ENCODE measurements around the gene WDR36. TPM values are rescaled to one million over a fixed set of nuclear protein-coding genes. Genes with fewer than 3 reads are reported as not detected.

The WDR36 gene
- total RNA-seq, 1 donor from 2014 or later = 17.6 TPM

- Mint-ChIP-seq H3K9me3 (ENCODE audit: low read depth) (peaks cover 6% of the 10 kb centered on the region), H3K27ac (ENCODE audit: unreplicated experiment) (no peak overlapping the region), H3K36me3 (ENCODE audit: low read depth) (no peaks in the 10 kb centered on the region), H3K4me3 (ENCODE audit: unreplicated experiment) (no peak overlapping the region), H3K4me1 (ENCODE audit: low read depth) (no peaks in the 10 kb centered on the region), H3K27me3 (ENCODE audit: low read depth) (peaks cover 27% of the 10 kb centered on the region)
- no peak for DNase-seq (ENCODE audit: low spot score)
- TF ChIP-seq, protein P1, sequence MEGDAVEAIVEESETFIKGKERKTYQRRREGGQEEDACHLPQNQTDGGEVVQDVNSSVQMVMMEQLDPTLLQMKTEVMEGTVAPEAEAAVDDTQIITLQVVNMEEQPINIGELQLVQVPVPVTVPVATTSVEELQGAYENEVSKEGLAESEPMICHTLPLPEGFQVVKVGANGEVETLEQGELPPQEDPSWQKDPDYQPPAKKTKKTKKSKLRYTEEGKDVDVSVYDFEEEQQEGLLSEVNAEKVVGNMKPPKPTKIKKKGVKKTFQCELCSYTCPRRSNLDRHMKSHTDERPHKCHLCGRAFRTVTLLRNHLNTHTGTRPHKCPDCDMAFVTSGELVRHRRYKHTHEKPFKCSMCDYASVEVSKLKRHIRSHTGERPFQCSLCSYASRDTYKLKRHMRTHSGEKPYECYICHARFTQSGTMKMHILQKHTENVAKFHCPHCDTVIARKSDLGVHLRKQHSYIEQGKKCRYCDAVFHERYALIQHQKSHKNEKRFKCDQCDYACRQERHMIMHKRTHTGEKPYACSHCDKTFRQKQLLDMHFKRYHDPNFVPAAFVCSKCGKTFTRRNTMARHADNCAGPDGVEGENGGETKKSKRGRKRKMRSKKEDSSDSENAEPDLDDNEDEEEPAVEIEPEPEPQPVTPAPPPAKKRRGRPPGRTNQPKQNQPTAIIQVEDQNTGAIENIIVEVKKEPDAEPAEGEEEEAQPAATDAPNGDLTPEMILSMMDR (IDR thresholded peaks at IDR 0.05) = no peak
Observed at GRCh38 chr5:111170279-111170678, 78.1 kb downstream of the WDR36 start.

- H3K27me3 Mint-ChIP-seq (ENCODE audit: low read depth) = peaks cover 28% of the 10 kb centered on the region
- H3K9me3 Mint-ChIP-seq (ENCODE audit: low read depth) = peaks cover 6% of the 10 kb centered on the region
- no peak overlapping the region for H3K27ac Mint-ChIP-seq (ENCODE audit: unreplicated experiment)
- no peaks in the 10 kb centered on the region for H3K36me3 Mint-ChIP-seq (ENCODE audit: low read depth)
- H3K4me1 Mint-ChIP-seq (ENCODE audit: low read depth) = no peaks in the 10 kb centered on the region
- no peak overlapping the region for H3K4me3 Mint-ChIP-seq (ENCODE audit: unreplicated experiment)
- TF ChIP-seq, protein P1 (IDR thresholded peaks at IDR 0.05) = no peak
- no peak for DNase-seq (ENCODE audit: low spot score)
Observed at GRCh38 chr5:111172504-111172903, 80.4 kb downstream of the WDR36 start.

GRCh38 chr5:111173476-111173875, 81.3 kb downstream of the WDR36 start:
- H3K9me3 Mint-ChIP-seq (ENCODE audit: low read depth) = peaks cover 3% of the 10 kb centered on the region
- H3K27me3 Mint-ChIP-seq (ENCODE audit: low read depth) = peaks cover 33% of the 10 kb centered on the region
- TF ChIP-seq, protein P1 (IDR thresholded peaks at IDR 0.05) = no peak
- H3K4me1 Mint-ChIP-seq (ENCODE audit: low read depth) = no peaks in the 10 kb centered on the region
- H3K27ac Mint-ChIP-seq (ENCODE audit: unreplicated experiment) = no peak overlapping the region
- no peak for DNase-seq (ENCODE audit: low spot score)
- H3K4me3 Mint-ChIP-seq (ENCODE audit: unreplicated experiment) = no peak overlapping the region
- peaks cover 1% of the 10 kb centered on the region for H3K36me3 Mint-ChIP-seq (ENCODE audit: low read depth)

Other genes with a start within 250 kb of the WDR36 start
- 0.20 TPM in 1 of 3 replicates, not detected in the others for gene TSLP, start 20.6 kb upstream of the WDR36 start, total RNA-seq
- 0.28 to 0.89 TPM (median 0.72 TPM) in 3 replicates for gene CAMK4, start 132.0 kb downstream of the WDR36 start, total RNA-seq